Vein endothelial cell (primary cell): Measurements from ENCODE around the gene PRXL2A. TPM values are rescaled to one million over a fixed set of nuclear protein-coding genes. Genes with fewer than 3 reads are reported as not detected.

Experiments
- total RNA-seq: library from RNA; depleted of rRNA; stranded (reverse); fragments of >200 nt; gene quantifications from 2 replicates; pipeline ENCODE4 v1.2.3, GENCODE V29; 2012

Gene PRXL2A
- 156 and 173 TPM in 2 replicates for total RNA-seq

GRCh38 chr10:80408242-80409101 lies at the start of gene PRXL2A:
Gene PRXL2A (plus strand): TSS chr10:80408551. CDS start chr10:80420468, 11,917 bp downstream.

DNA sequence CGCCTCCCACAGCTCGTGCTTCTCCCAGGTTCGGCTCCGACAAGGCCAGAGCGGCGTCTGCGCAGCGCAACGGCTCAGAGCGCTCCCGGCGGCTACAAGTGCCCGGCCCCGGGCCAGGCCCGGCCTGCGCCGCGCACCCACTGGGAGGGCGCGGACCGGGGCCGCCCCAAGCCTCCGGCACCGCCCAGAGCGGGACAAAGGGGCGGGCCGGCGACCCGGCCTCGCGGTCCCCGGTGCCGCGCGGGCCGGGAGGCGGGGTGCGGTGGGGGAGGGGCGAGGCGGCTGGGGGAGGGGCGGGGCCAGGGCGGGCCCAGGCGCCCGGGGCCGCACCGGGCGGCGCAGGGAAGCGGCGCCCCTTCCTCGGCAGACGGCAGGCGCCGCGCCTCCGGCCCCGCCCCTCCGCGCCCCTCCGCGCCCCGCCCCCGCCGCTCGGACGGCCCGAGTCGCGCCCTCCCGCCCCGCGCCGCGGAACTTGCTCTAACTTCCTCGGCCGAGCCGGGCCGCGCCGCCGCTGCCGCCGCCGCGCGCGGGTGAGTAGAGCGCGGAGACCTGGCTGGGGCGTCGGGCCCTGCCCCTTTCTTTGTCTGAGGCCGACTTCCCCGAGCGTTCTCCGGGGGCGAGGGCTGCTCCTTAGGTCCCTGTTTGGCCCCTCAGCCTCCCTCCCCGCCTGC lies 45.6 kb downstream of the PRXL2A start, which contains the start of gene TSPAN14:
Gene TSPAN14 (plus strand): TSS at position 469 of the 671 bp plus-strand sequence. CDS start 34,924 bp downstream, outside the sequence.

Other genes with a start within 250 kb of the PRXL2A start
- gene ANXA11, start 203.0 kb upstream of the PRXL2A start, total RNA-seq, result 58.7 and 60.1 TPM in 2 replicates
- gene MAT1A, start 118.9 kb upstream of the PRXL2A start, total RNA-seq, result not detected in 2 replicates
- gene DYDC1, start 51.8 kb upstream of the PRXL2A start, total RNA-seq, result not detected in 2 replicates
- not detected in 2 replicates for gene DYDC2, start 51.8 kb upstream of the PRXL2A start, total RNA-seq
- gene TSPAN14, start 45.8 kb downstream of the PRXL2A start, total RNA-seq, result 135 and 150 TPM in 2 replicates
- gene SH2D4B, start 129.4 kb downstream of the PRXL2A start, total RNA-seq, result under 0.01 and 0.10 TPM in 2 replicates